HEK293 (cell line): ENCODE results near the gene LIMA1.

ENCODE experiments used
- IKZF3 ChIP-seq: fragments of 450-650 bp; IDR thresholded peaks from 2 replicates; pipeline ENCODE4 v1.5.0; 2018; ENCODE audit warnings: missing biosample characterization, mild to moderate bottlenecking, missing genetic modification characterization, moderate library complexity
- KLF10 ChIP-seq: fragments of 450-650 bp; IDR thresholded peaks from 2 replicates; pipeline ENCODE4 v1.5.1; 2018; ENCODE audit warnings: missing biosample characterization, mild to moderate bottlenecking, missing genetic modification characterization
- OSR2 ChIP-seq: fragments of 450-650 bp; formaldehyde crosslinking; IDR thresholded peaks from 2 replicates; pipeline ENCODE4 v1.5.1; 2016; ENCODE audit warnings: missing biosample characterization, missing genetic modification characterization
- OVOL3 ChIP-seq: fragments of 450-650 bp; formaldehyde crosslinking; IDR thresholded peaks from 2 replicates; pipeline ENCODE4 v1.5.1; 2016; ENCODE audit warnings: missing biosample characterization, missing genetic modification characterization
- TRIM28 ChIP-seq: IDR thresholded peaks from 2 replicates; pipeline ENCODE4 v1.6.1; 2011; ENCODE audit warnings: low read length, control low read depth, borderline replicate concordance
- WT1 ChIP-seq: fragments of 450-650 bp; formaldehyde crosslinking; IDR thresholded peaks from 2 replicates; pipeline ENCODE4 v1.5.1; 2016; ENCODE audit warnings: missing biosample characterization, missing genetic modification characterization
- ZBTB20 ChIP-seq: fragments of 450-650 bp; formaldehyde crosslinking; IDR thresholded peaks from 2 replicates; pipeline ENCODE4 v1.5.1; 2016; ENCODE audit warnings: missing biosample characterization, missing genetic modification characterization
- ZFP69B ChIP-seq: fragments of 450-650 bp; formaldehyde crosslinking; IDR thresholded peaks from 2 replicates; pipeline ENCODE4 v1.5.1; 2016; ENCODE audit warnings: missing biosample characterization, missing genetic modification characterization
- ZNF184 ChIP-seq: fragments of 450-650 bp; IDR thresholded peaks from 2 replicates; pipeline ENCODE4 v1.5.1; 2018; ENCODE audit warnings: missing biosample characterization, mild to moderate bottlenecking, missing genetic modification characterization
- ZNF2 ChIP-seq: fragments of 450-650 bp; formaldehyde crosslinking; IDR thresholded peaks from 2 replicates; pipeline ENCODE4 v1.5.1; 2016; ENCODE audit warnings: missing biosample characterization, missing genetic modification characterization
- ZNF341 ChIP-seq: fragments of 450-650 bp; formaldehyde crosslinking; IDR thresholded peaks from 2 replicates; pipeline ENCODE4; 2016; ENCODE audit warnings: low read depth, missing biosample characterization, missing genetic modification characterization
- ZNF549 ChIP-seq: fragments of 450-650 bp; IDR thresholded peaks from 2 replicates; pipeline ENCODE4 v1.5.1; 2018; ENCODE audit warnings: missing biosample characterization, missing genetic modification characterization, mild to moderate bottlenecking, inconsistent platforms, moderate library complexity
- ZNF600 ChIP-seq: fragments of 450-650 bp; formaldehyde crosslinking; IDR thresholded peaks from 2 replicates; pipeline ENCODE4 v1.5.1; 2016; ENCODE audit warnings: missing biosample characterization, missing genetic modification characterization
- ZNF610 ChIP-seq: fragments of 450-650 bp; formaldehyde crosslinking; IDR thresholded peaks from 2 replicates; pipeline ENCODE4 v1.5.1; 2016; ENCODE audit warnings: missing biosample characterization, missing genetic modification characterization, borderline replicate concordance
- ZNF629 ChIP-seq: fragments of 450-650 bp; formaldehyde crosslinking; IDR thresholded peaks from 2 replicates; pipeline ENCODE4 v1.5.1; 2017; ENCODE audit warnings: missing biosample characterization, missing genetic modification characterization
- TF ChIP-seq, protein P1 (sequence below): IDR thresholded peaks from 2 replicates; pipeline ENCODE4 v1.6.1; 2011; ENCODE audit warnings: mild to moderate bottlenecking, low read depth, low read length, borderline replicate concordance
- TF ChIP-seq, protein P2 (sequence below): fragments of 450-650 bp; formaldehyde crosslinking; IDR thresholded peaks from 2 replicates; pipeline ENCODE4 v1.5.1; 2016; ENCODE audit warnings: missing biosample characterization, missing genetic modification characterization
- TF ChIP-seq, protein P3 (sequence below): fragments of 450-650 bp; formaldehyde crosslinking; IDR thresholded peaks from 2 replicates; pipeline ENCODE4 v1.5.1; 2016; ENCODE audit warnings: missing biosample characterization, missing genetic modification characterization
- TF ChIP-seq, protein P4 (sequence below): fragments of 450-650 bp; formaldehyde crosslinking; IDR thresholded peaks from 2 replicates; pipeline ENCODE4 v1.5.1; 2017; ENCODE audit warnings: missing biosample characterization, missing genetic modification characterization
- TF ChIP-seq, protein P5 (sequence below): fragments of 450-650 bp; formaldehyde crosslinking; IDR thresholded peaks from 2 replicates; pipeline ENCODE4 v1.5.1; 2017; ENCODE audit warnings: missing biosample characterization, missing genetic modification characterization
- TF ChIP-seq, protein P6 (sequence below): fragments of 450-650 bp; formaldehyde crosslinking; IDR thresholded peaks from 2 replicates; pipeline ENCODE4 v1.5.1; 2016; ENCODE audit warnings: missing biosample characterization, missing genetic modification characterization
- TF ChIP-seq, protein P7 (sequence below): fragments of 450-650 bp; formaldehyde crosslinking; IDR thresholded peaks from 2 replicates; pipeline ENCODE4 v1.5.1; 2016; ENCODE audit warnings: missing biosample characterization, missing genetic modification characterization
- TF ChIP-seq, protein P8 (sequence below): fragments of 450-650 bp; formaldehyde crosslinking; IDR thresholded peaks from 2 replicates; pipeline ENCODE4 v1.5.1; 2016; ENCODE audit warnings: missing biosample characterization, missing genetic modification characterization
- TF ChIP-seq, protein P9 (sequence below): fragments of 450-650 bp; formaldehyde crosslinking; IDR thresholded peaks from 2 replicates; pipeline ENCODE4 v1.5.1; 2016; ENCODE audit warnings: missing biosample characterization, missing genetic modification characterization

LIMA1 gene

DNA sequence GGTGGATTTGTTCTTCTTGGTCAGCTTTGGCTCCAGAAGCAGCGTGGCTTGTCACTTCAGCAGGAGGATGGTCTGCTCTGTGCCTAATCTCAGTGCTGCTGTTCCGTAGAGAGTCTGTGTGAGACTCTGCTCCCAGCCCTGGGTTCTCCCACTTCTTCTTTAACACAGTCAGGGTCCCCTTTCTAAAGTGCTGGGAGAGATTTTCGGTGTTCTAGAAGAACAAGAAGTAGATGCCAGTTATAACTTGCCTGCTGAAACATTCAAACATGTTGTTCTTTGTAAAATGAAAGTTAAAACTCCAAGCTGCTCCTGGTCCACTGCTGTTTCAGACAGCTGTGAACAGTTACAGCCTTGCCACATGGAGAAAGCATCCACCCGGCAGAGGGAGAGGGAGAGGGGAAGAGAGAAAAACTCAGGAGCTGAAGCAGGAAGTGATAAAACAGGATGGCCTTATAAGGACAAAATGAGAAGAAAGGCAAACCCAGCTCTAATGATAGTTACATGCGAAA is 61.0 kb downstream of the LIMA1 start (continued):
- TF ChIP-seq, protein P1, sequence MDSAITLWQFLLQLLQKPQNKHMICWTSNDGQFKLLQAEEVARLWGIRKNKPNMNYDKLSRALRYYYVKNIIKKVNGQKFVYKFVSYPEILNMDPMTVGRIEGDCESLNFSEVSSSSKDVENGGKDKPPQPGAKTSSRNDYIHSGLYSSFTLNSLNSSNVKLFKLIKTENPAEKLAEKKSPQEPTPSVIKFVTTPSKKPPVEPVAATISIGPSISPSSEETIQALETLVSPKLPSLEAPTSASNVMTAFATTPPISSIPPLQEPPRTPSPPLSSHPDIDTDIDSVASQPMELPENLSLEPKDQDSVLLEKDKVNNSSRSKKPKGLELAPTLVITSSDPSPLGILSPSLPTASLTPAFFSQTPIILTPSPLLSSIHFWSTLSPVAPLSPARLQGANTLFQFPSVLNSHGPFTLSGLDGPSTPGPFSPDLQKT = peak; percentile 97
- TF ChIP-seq TRIM28 (peak; percentile 47; the same call in 1 of the 2 replicates), WT1 (tag by site-specific recombination) (no peak; the same call in 1 of the 2 replicates), OVOL3 (tag by site-specific recombination) (peak; percentile 72; the same call in 1 of the 2 replicates), ZNF629 (tag by site-specific recombination) (0 out of 2 replicates have a peak, but pooled peaks have one; percentile 9), ZFP69B (tag by site-specific recombination) (peak; percentile 43; the same call in 1 of the 2 replicates), OSR2 (tag by site-specific recombination) (peak; percentile 26; the same call in 1 of the 2 replicates), KLF10 (tag by site-specific recombination) (peak; percentile 41; the same call in 1 of the 2 replicates), ZNF600 (tag by site-specific recombination) (peak; percentile 60; the same call in 1 of the 2 replicates), ZNF341 (peak; percentile 80), ZNF549 (tag by site-specific recombination) (no peak), ZNF610 (no peak), ZNF2 (peak; percentile 75), ZBTB20 (tag by site-specific recombination) (no peak; the same call in none of the 2 replicates), ZNF184 (tag by site-specific recombination) (no peak), IKZF3 (tag by site-specific recombination) (peak; percentile 90)
- TF ChIP-seq, protein P2, sequence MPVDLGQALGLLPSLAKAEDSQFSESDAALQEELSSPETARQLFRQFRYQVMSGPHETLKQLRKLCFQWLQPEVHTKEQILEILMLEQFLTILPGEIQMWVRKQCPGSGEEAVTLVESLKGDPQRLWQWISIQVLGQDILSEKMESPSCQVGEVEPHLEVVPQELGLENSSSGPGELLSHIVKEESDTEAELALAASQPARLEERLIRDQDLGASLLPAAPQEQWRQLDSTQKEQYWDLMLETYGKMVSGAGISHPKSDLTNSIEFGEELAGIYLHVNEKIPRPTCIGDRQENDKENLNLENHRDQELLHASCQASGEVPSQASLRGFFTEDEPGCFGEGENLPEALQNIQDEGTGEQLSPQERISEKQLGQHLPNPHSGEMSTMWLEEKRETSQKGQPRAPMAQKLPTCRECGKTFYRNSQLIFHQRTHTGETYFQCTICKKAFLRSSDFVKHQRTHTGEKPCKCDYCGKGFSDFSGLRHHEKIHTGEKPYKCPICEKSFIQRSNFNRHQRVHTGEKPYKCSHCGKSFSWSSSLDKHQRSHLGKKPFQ (tag by site-specific recombination) = no peak
- TF ChIP-seq, protein P3, sequence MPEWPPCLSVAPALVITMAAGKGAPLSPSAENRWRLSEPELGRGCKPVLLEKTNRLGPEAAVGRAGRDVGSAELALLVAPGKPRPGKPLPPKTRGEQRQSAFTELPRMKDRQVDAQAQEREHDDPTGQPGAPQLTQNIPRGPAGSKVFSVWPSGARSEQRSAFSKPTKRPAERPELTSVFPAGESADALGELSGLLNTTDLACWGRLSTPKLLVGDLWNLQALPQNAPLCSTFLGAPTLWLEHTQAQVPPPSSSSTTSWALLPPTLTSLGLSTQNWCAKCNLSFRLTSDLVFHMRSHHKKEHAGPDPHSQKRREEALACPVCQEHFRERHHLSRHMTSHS (tag by site-specific recombination) = no peak
- TF ChIP-seq, protein P4, sequence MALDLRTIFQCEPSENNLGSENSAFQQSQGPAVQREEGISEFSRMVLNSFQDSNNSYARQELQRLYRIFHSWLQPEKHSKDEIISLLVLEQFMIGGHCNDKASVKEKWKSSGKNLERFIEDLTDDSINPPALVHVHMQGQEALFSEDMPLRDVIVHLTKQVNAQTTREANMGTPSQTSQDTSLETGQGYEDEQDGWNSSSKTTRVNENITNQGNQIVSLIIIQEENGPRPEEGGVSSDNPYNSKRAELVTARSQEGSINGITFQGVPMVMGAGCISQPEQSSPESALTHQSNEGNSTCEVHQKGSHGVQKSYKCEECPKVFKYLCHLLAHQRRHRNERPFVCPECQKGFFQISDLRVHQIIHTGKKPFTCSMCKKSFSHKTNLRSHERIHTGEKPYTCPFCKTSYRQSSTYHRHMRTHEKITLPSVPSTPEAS (tag by site-specific recombination) = no peak
- TF ChIP-seq, protein P5, sequence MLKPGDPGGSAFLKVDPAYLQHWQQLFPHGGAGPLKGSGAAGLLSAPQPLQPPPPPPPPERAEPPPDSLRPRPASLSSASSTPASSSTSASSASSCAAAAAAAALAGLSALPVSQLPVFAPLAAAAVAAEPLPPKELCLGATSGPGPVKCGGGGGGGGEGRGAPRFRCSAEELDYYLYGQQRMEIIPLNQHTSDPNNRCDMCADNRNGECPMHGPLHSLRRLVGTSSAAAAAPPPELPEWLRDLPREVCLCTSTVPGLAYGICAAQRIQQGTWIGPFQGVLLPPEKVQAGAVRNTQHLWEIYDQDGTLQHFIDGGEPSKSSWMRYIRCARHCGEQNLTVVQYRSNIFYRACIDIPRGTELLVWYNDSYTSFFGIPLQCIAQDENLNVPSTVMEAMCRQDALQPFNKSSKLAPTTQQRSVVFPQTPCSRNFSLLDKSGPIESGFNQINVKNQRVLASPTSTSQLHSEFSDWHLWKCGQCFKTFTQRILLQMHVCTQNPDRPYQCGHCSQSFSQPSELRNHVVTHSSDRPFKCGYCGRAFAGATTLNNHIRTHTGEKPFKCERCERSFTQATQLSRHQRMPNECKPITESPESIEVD (tag by site-specific recombination) = peak; percentile 62
- TF ChIP-seq, protein P6, sequence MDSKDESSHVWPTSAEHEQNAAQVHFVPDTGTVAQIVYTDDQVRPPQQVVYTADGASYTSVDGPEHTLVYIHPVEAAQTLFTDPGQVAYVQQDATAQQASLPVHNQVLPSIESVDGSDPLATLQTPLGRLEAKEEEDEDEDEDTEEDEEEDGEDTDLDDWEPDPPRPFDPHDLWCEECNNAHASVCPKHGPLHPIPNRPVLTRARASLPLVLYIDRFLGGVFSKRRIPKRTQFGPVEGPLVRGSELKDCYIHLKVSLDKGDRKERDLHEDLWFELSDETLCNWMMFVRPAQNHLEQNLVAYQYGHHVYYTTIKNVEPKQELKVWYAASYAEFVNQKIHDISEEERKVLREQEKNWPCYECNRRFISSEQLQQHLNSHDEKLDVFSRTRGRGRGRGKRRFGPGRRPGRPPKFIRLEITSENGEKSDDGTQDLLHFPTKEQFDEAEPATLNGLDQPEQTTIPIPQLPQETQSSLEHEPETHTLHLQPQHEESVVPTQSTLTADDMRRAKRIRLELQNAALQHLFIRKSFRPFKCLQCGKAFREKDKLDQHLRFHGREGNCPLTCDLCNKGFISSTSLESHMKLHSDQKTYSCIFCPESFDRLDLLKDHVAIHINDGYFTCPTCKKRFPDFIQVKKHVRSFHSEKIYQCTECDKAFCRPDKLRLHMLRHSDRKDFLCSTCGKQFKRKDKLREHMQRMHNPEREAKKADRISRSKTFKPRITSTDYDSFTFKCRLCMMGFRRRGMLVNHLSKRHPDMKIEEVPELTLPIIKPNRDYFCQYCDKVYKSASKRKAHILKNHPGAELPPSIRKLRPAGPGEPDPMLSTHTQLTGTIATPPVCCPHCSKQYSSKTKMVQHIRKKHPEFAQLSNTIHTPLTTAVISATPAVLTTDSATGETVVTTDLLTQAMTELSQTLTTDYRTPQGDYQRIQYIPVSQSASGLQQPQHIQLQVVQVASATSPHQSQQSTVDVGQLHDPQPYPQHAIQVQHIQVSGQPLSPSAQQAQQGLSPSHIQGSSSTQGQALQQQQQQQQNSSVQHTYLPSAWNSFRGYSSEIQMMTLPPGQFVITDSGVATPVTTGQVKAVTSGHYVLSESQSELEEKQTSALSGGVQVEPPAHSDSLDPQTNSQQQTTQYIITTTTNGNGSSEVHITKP (tag by site-specific recombination) = peak; percentile 81
- TF ChIP-seq, protein P7, sequence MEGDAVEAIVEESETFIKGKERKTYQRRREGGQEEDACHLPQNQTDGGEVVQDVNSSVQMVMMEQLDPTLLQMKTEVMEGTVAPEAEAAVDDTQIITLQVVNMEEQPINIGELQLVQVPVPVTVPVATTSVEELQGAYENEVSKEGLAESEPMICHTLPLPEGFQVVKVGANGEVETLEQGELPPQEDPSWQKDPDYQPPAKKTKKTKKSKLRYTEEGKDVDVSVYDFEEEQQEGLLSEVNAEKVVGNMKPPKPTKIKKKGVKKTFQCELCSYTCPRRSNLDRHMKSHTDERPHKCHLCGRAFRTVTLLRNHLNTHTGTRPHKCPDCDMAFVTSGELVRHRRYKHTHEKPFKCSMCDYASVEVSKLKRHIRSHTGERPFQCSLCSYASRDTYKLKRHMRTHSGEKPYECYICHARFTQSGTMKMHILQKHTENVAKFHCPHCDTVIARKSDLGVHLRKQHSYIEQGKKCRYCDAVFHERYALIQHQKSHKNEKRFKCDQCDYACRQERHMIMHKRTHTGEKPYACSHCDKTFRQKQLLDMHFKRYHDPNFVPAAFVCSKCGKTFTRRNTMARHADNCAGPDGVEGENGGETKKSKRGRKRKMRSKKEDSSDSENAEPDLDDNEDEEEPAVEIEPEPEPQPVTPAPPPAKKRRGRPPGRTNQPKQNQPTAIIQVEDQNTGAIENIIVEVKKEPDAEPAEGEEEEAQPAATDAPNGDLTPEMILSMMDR (tag by site-specific recombination) = peak; percentile 39; the same call in 1 of the 2 replicates
- TF ChIP-seq, protein P8, sequence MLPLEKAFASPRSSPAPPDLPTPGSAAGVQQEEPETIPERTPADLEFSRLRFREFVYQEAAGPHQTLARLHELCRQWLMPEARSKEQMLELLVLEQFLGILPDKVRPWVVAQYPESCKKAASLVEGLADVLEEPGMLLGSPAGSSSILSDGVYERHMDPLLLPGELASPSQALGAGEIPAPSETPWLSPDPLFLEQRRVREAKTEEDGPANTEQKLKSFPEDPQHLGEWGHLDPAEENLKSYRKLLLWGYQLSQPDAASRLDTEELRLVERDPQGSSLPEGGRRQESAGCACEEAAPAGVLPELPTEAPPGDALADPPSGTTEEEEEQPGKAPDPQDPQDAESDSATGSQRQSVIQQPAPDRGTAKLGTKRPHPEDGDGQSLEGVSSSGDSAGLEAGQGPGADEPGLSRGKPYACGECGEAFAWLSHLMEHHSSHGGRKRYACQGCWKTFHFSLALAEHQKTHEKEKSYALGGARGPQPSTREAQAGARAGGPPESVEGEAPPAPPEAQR = no peak
- TF ChIP-seq, protein P9, sequence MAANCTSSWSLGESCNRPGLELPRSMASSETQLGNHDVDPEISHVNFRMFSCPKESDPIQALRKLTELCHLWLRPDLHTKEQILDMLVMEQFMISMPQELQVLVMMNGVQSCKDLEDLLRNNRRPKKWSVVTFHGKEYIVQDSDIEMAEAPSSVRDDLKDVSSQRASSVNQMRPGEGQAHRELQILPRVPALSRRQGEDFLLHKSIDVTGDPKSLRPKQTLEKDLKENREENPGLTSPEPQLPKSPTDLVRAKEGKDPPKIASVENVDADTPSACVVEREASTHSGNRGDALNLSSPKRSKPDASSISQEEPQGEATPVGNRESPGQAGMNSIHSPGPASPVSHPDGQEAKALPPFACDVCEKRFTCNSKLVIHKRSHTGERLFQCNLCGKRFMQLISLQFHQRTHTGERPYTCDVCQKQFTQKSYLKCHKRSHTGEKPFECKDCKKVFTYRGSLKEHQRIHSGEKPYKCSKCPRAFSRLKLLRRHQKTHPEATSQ (tag by site-specific recombination) = no peak
